Epithelial cell of proximal tubule (primary cell): ENCODE results near the gene TUB. TPM values are rescaled to one million over a fixed set of nuclear protein-coding genes. Genes with fewer than 3 reads are reported as not detected.
A peak's percentile ranks its signal among the peaks of the same experiment; 100 is the strongest.

Experiments
- DNase-seq: peaks from one replicate; pipeline ENCODE4 v3.0.0-alpha.2; 2011; ENCODE audit warnings: low read depth
- H3K4me3 ChIP-seq: 2 replicates; pipeline ENCODE4 v1.5.1; 2011; ENCODE audit warnings: low read depth, mild to moderate bottlenecking, low read length
- total RNA-seq: library from RNA; depleted of rRNA; stranded (reverse); fragments of >200 nt; gene quantifications from 2 replicates; pipeline ENCODE4 v1.2.3, GENCODE V29; 2015
- TF ChIP-seq, protein P1 (sequence below): conservative IDR thresholded peaks from 2 replicates; pipeline ENCODE4 v1.5.1; 2012; ENCODE audit warnings: low read depth, mild to moderate bottlenecking, low read length

TUB gene
- total RNA-seq, 1 donor from 2014 or later: 3.2 TPM

- no peak overlapping the region for H3K4me3 ChIP-seq
- DNase-seq: no peak
- TF ChIP-seq, protein P1, sequence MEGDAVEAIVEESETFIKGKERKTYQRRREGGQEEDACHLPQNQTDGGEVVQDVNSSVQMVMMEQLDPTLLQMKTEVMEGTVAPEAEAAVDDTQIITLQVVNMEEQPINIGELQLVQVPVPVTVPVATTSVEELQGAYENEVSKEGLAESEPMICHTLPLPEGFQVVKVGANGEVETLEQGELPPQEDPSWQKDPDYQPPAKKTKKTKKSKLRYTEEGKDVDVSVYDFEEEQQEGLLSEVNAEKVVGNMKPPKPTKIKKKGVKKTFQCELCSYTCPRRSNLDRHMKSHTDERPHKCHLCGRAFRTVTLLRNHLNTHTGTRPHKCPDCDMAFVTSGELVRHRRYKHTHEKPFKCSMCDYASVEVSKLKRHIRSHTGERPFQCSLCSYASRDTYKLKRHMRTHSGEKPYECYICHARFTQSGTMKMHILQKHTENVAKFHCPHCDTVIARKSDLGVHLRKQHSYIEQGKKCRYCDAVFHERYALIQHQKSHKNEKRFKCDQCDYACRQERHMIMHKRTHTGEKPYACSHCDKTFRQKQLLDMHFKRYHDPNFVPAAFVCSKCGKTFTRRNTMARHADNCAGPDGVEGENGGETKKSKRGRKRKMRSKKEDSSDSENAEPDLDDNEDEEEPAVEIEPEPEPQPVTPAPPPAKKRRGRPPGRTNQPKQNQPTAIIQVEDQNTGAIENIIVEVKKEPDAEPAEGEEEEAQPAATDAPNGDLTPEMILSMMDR: no peak
Observed at GRCh38 chr11:8067929-8068575, 13.0 kb upstream of the TUB start.

GRCh38 chr11:8068605-8069221 lies 12.3 kb upstream of the TUB start:
- H3K4me3 ChIP-seq: peak overlapping the region; percentile 4
- peak; percentile 78 for DNase-seq
- TF ChIP-seq, protein P1: no peak

DNA sequence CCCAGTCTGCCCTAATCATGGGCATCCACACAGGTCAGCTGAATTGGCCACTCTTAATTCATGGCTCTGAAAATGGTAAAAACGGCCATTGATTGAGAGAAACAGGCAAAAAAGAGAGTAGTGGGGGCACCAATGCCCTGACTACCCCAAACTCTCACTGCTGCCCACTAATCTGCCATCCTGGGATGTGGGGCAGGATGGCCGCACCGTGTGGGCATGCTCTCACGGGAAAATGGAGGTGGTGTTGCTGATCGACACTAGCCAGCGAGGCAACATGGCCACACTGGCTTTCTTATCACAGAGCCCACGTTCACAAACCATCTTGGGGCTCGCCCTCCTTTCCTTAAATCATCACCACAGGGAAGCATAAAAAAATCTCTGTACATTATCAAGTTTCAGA lies 11.2 kb upstream of the TUB start:
- TF ChIP-seq, protein P1: no peak
- no peak for DNase-seq
- H3K4me3 ChIP-seq: no peak overlapping the region

GRCh38 chr11:8070417-8071115 lies 10.4 kb upstream of the TUB start:
- DNase-seq: no peak
- TF ChIP-seq, protein P1: peak; percentile 59
- H3K4me3 ChIP-seq: no peak overlapping the region

GRCh38 chr11:8071616-8072581 lies 9.1 kb upstream of the TUB start:
- TF ChIP-seq, protein P1: no peak
- H3K4me3 ChIP-seq: no peak overlapping the region
- DNase-seq: no peak

DNA sequence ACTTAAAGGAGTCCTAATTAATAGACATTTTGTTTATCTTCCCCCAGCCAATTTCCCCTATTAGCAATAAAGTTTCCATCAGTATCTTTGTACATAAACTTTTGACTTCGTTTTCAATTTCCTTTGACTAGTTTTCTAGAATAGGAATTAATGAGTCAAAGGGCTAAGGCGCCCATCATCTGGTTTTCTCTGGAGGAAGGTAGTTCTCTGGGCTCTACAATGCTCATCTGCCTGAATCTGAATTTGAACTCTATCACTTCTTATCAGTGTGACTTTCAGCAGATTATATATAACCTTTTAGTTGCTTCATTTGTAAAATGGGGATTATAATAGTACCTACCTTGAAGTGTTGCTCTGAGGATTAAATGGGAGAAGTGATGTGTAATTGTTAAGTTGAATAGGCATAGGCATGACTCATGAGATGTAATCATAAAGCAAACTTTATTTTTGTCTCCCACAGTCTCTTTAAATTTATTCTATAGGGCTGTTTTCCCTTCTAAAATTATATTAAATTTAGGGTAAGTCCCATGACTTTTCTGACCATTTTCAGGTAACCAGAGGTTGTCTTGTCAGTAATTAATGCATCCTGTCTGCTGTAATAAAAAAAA lies 5.8 kb upstream of the TUB start:
- TF ChIP-seq, protein P1: no peak
- no peak overlapping the region for H3K4me3 ChIP-seq
- no peak for DNase-seq
